HG02642 (cell line): ENCODE measurements around the gene SIGLEC11.
"Not testable (repeated sequence)": the region's sequence is repeated elsewhere in the genome, so short reads cannot be mapped to it uniquely, and the experiment has no call there.

ENCODE experiments used
- ATAC-seq: cut with Tn5 transposase; IDR thresholded peaks from one replicate; pipeline ENCODE4 v1.9.1; 2021; ENCODE audit warnings: mild to moderate bottlenecking; ENCODE audit not compliant: unreplicated experiment, poor library complexity

SIGLEC11 gene

DNA sequence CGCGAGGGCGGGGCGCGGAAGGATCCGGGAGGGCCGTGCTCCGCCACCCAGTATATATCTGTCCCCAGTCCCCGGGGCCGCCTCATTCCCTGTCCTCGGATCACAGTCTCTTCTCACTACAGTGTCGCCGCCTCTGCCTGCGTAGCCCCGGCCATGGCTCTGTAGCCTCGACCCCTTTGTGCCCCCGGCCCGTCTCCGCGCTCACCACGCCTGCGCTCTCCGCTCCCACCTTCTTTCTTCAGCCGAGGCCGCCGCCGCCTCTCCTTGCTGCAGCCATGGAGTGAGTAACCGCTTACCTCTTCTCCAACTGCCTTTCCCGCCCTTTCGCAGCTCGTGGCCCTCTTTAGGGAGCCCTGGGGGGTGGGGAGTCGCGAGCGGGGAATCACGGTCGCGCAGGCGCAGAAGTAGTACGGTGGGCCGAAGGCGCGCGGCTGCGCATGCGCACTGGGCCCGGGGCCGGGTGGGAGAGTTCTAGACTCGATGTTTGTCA lies 31.8 kb downstream of the SIGLEC11 start, which contains the start of the genes ATF5 and NUP62:
ATF5 (plus strand) TSS at position 85 of the 490 bp plus-strand sequence. CDS start 1,646 bp downstream, outside the sequence.
NUP62 (minus strand) TSS at position 384 of the 490 bp plus-strand sequence. CDS start 19,697 bp downstream, outside the sequence.
- peak; percentile 61 for ATAC-seq

DNA sequence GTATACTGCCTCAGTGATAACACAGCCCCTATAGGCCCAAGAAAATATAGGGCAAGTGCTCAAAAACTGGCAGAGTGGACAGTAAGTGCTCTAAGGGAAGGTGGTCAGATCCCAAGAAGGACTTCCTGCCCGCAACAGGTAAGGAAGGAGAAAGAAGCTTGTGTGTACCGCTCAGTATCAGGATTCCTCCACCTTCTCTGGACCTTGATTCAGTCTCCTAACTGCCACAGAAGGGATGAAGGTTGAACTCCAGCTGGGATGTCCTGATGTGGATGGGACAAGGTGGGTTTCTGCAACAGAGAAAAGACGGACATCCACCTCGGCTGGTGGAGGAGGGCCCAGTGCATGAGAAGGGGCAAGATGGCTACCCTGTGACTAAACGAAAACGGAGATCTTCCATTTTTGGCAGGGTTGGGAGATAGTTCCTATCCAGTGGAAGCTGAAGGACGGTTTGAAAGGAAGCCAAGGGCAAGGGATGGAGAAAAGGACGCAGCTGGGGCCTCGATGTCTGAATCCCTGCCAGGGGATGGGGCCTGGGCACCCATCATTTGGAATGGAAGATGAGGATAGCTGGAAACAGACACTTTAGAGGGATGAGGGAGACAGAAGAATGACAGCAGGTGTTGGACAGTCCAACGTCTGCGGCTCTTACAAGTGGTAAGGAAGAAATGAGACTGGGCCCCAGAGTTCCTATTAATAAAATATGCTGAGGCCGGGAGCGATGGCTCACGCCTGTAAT lies 33.3 kb downstream of the SIGLEC11 start:
- ATAC-seq = no peak

DNA sequence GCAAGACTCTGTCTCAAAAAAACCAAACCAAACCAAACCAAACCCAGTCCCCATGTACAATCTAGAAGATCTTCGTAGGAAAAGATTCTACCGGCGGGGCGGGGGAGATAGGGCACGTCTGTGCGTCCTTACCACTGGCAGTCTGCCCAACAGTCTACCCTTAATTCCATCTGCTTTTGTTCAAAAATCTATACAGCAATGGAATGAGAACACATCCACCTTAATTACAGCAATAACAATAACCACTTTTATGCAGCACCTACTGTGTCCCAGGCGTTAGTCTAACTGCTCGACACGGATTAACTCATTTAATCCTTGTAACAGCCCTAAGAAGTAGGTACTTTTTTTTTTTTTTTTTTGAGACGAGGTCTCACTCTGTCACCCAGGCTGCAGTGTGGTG lies 34.5 kb downstream of the SIGLEC11 start:
- ATAC-seq = no peak

DNA sequence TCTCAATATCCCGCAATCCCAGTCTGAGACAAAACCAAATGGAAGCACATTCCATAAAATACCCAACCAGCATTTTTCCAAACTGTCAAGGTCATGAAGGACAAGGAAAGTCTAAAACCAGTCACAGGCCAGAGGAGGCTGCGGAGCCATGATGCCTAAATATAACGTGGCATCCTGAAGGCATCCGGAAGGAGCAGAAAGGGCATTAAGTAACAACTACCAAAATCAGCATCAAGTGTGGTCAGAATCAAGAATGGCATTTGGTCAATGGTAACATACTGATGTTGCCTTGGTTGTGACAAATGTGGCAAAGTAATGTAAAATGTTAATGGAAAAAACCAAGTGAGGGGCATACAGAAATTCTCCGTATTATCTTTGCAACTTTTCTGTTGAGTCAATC lies 35.5 kb downstream of the SIGLEC11 start:
- ATAC-seq = no peak

DNA sequence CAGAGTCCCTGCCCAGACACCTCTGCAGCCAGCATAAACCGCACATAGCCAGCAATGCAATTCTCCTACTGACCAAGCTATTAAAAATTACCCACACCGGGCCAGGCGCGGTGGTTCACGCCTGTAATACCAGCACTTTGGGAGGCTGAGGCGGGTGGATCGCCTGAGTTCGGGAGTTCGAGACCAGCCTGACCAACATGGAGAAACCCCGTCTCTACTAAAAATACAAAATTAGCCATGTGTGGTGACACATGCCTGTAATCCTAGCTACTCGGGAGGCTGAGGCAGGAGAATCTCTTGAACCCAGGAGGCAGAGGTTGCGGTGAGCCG lies 36.1 kb downstream of the SIGLEC11 start:
- ATAC-seq = not testable (repeated sequence)

DNA sequence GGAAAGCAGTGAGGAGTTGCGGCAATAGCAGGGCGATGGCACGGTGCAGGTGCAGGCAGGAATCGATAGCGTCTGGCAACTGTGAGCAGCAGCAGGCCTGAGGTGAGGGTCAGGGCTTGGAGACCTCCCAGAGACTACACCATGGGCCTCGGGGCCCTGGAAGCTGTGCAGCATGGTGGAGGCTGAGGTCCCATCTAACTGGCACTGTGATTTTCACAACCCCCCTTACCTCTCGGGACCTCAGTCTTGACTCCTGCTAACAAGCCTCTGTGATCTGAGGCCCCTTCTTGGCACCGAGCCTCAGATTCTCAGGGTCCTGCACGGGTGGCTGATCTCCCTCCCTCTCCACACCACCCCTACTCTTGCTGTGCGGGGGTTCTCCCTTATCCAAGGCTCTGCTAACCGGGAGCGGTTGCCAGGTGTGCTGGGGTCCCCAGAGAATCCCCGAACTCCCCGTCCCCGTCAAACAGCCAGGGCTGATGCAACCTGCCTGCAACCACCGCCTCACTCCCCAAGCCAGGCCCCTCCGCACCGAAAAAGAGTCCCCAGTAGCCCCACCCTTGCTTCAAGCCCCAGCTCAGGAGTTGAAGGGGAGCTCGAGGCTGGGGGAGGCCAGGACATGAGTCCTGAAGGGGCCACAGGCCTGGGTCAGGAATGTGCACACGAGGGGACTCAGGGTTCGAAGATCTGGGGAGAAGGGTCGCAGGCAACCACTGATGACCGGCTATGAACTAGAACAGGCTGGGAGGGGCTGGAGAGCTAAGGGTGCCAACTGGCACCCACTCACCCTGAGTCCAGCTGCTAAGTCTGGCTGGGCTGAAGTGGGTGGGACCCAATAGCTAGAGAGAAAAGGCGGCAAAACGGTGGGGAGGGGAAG lies 36.7 kb downstream of the SIGLEC11 start:
- no peak for ATAC-seq

DNA sequence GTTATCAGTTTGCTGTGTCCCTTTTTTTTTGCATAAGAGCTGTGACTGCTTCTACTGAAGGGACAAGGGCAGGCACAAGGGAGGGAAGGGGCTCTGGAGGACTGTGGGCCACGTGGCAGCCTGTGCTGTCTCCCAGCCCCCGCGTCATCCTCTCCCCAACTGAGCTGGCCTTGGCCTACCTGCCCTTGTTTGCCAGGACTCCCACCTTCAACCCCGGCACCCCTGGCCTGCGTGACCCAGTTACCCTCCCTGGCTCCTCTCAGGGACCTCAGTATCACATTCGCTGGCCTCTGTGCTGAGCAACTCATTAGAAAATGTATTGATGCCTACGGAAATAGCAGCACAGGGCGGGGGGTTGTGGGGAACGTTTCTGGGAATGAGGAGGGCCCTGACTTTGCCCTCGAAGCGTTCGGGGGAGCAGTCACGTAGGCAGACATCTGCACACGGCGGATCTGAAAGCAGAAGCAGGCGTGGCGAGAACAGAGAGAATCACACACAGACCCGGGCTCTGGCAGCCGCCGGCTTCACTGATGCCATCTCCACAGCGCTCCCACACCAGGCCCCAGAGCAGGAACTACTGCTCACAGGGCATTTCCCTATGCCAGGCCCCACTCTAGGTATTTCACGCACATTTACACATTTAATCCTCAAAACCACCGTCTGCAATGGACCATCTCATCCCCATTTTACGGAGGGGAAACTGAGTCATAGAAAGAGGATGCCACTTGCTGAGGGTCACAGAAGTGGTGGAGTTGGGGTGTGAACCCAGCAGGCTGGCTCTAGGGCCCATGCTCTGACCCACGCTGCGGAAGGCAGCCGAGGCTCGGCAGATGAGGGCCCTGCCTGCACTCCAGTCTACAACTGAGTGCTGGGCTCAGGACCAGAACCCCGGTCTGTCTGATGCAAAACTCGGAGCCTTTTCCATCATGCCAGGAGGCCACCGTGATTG lies 37.6 kb downstream of the SIGLEC11 start:
- ATAC-seq = no peak

DNA sequence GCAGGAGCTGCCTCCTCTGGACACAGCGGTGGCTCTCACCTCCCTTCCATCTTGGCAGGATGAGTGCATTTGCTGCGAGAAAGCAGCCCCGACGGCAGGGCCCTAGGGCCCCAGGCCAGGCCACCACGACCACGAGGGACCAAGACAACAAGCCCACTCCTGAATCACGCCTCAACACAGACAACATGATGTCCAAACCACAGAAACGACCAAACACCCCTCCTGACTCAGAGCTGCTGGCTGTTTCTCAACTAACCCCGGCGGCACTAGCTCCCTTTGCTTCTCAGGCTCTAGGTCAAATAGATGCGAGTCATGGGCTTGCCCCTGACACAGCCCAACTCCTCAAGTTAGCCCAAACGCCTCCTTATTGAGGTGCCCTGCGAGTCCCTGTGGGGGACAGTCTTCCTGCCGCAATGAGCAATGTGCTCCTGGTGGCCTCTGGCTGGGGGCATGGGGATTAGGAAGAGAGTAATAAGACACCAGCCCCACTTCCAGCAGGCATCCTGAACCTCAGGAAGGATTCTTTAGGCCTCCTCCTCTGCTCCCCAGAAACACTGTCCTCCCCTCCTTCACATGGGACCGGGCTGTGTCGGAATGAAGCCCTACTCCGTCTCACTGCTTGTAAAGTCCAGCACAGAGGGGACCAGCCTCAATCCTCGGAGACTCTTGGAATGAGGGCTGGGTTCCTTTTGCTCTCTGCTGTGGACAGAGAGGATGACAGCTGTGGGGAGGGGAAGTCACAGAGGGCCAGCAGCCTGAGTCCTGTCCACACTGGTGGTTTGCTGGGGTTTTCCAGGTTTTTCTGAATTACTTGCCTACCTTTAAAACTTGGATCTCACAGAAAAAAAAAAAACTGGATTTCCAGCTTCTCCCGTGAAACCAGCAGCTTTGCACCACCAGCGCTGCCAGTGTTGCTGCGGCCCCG lies 38.8 kb downstream of the SIGLEC11 start:
- no peak for ATAC-seq

DNA sequence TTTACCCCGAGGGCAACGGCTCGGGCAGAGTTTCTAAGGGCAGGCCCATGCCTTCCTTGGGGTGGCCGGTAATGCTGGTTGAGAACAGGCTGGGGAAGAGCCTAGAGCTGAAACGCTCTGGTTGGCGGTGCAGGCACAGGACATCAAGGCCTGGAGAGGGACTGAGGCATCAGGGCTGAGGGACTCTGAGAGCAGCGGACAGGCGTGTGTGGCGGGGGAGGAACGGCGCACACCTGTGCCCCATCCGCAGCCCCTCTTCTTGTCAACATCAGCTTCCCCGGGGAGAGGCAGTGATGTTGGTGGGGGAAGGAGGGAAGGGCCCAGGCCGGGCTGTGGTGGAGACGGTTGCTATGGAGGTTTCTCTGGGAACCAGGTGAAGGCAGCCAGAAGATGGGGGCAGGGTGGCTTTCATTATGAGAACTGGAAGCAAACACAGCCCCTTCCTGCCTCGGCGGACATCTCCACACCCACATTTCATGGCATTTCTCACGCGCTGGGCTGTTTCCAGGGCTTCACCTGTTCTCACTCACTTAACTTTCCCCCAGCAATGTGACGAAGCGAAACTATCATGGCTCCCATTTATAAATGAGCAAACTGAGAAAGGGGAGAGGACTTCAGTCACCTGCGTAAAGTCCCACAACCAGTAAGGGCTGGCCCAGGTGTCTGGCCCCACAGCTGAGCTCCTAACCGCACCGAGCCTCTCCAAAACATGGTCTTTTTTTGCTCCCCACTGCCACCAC lies 40.2 kb downstream of the SIGLEC11 start:
- ATAC-seq = no peak

DNA sequence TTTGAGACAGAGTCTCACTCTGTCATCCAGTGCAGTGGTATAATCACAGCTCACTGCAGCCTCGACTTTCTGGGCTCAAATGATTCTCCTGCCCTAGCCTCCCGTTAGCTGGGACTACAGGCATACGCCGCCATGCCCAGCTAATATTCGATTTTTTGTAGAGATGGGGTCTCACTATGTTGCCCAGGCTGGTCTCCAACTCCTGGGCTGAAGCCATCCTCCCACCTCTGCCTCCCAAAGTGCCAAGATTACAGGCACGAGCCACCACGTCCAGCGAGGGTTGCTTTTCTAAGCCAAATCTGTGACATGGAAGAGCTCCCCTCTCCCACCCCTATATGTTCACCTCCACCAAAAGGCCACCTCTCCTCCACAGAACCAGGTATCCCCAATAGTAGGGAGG lies 42.9 kb downstream of the SIGLEC11 start:
- no peak for ATAC-seq

DNA sequence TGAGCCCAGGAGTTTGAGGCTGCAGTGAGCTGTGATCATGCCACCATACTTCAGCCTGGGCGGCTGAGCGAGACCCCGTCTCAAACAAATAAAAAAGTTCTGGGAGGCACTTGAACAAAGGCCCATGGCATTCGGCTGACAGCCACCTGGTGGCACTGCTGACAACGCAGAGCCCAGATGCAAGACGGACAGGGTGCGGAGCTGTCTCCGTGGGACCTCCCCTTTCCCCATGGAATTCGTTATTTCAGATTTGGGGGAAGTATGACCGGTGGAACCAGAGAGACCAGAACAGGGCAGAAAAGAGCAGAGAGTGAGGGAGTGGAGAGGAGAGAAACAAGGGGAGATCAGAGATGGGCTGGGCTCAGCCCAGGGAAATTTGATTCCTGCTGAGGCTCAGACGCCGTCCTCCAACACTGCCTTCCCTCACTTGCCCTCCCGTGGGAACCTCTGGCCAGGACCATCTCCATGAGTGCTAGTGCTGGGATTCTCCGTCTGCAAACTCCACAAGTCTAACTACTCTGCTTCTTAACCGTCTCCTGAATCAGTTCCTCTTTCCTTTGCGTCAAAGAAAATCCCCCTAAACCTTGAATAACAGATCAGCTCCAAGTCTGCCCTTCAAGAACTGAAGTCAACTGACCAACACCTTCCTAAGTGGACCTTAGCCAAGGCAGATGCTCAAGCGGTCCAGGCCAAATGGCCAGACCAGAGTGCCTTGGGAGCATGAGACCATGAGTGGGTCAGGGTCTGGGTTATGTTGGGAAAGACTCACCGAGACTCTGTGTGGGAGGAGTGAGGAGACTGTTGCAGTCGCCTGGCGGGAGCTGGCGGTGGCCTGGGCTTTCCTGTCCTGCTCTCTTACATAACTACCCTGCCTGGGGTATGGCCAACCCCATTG lies 43.9 kb downstream of the SIGLEC11 start:
- ATAC-seq = no peak

DNA sequence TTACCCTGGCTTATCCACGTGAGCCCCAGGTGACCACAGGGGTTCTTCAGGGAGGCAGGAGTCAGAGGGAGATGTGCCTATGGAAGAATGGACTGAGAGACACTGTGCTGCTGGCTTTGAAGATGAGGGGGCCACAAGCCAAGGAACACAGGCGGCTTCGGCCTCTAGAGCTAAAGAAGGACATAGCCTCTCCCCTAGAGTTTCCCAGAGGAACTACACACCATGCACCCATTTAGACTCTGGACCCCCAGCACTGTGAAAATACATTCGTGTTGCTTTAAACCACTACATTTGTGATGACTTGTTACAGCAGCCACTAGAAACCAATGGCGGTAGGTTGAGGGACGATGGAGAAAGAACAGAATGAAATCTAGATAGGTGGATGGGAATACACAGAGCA lies 45.7 kb downstream of the SIGLEC11 start:
- ATAC-seq = no peak

DNA sequence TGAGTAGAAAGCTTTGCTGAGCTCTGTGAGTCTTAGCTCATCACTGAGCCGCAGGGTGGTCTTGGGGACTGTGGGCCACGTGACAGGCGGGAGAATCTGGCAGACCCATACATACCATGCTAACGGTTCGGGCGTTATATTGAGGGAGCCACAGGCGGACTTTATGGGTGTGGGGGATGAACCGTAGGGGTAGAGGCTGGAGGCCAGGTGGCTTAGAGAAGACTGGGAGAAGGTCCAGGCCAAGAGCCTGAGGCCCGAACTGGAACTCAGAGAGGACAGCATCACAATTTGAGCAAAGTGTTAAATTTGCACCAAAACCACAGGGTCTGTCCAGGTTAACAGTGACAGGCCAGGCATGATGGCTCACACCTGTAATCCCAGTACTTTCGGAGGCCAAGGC lies 47.3 kb downstream of the SIGLEC11 start:
- no peak for ATAC-seq

DNA sequence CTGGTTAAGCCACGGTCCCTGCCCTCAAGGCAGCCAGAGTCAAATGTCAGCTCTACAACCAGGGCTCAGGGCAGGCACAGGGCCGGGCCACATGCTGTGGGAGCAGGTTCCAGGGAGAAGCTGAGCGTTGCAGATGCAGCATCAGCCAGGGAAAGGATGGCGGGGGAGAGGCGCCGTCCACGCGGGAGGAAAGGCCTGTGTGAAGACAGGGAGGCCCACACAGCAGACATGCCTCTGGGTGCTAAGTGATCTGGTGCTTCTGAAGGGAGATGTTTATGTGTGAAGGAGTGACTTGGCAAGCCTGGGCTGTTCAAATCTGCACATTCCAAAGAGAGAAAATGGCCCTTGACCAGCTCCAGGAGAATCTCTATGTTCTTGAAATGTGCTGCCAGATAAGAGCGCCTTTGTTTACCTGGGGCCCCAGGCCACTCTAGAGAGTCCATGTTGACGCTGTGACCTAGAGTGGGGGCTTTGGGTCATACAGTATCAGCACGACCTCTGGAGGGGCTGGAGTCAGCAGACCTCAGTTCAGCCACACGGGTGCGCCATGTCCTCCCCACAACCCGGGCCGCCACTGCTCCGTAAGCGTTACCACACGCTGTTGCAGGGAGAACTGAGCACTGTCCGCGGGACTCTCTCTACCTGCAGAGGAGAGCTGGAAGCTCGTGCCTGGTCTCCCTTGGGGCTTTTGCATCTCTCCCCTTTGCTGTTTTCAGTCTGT lies 47.8 kb downstream of the SIGLEC11 start:
- no peak for ATAC-seq

DNA sequence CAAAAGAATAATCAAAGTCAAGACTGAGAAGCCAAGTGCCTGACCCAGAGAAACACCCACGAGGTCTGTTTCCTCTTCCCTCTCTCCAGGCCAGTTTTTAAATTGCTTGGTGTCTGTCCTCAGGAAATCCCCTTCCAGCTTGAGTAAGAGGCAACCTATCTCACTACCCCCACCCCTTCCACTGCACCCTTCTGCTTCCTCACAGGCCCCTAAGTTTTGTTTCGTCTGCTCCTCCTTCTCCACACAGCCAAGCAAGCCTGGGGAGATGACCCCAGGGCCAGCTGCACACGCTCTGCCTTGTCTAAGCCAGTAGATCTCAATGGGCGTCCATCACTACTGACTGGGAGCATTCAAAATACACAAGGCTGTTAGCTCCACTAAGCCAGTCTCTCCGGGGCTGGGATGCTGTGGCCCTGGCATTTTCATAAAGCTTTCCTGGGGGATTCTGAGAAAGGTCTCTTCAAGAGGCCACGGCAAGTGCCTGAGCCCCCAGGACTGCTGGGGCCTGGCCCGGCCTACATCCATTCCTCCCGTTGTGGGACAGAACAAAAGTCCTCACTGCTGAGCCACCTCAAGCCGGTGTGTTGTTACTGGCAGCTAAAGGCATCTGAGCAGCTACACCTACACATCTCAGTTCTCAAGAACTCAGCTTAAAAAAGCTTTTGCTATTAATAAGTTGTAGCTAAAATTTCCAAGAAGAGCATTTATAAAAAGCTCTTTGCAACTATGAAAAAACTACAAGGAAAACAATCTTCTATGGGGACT lies 49.4 kb downstream of the SIGLEC11 start:
- peak; percentile 40 for ATAC-seq

DNA sequence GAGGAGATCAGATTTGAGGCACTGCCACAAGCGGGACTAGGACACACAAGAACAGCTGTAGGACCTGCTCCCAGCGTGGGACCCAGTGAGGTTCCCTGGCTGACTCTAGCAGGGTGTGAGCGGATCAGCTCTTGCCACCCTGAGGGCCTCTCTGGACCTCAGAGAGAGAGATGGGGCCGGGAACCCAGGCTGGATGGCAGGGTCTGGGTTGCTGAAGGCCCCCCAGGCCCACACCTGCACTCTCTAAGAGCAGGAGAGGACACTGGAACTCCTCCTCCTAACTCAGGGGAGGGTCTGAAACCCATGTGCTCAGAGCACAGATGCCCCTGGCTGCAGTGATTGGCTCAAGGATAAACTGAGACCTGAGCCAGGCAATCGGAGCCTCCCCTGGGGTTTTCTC lies 50.8 kb downstream of the SIGLEC11 start:
- no peak for ATAC-seq
